Measurements from ENCODE around the gene KEAP1. TPM values are rescaled to one million over a fixed set of nuclear protein-coding genes. Genes with fewer than 3 reads are reported as not detected.

Gene KEAP1
- total and polyA plus RNA-seq, 9 of the 15 experiments (the other 6 are each of a cell fraction or from before 2014, with no cell fraction given) = 2.1 to 95.6 (median 64.3) TPM

- TF ChIP-seq, protein P1, sequence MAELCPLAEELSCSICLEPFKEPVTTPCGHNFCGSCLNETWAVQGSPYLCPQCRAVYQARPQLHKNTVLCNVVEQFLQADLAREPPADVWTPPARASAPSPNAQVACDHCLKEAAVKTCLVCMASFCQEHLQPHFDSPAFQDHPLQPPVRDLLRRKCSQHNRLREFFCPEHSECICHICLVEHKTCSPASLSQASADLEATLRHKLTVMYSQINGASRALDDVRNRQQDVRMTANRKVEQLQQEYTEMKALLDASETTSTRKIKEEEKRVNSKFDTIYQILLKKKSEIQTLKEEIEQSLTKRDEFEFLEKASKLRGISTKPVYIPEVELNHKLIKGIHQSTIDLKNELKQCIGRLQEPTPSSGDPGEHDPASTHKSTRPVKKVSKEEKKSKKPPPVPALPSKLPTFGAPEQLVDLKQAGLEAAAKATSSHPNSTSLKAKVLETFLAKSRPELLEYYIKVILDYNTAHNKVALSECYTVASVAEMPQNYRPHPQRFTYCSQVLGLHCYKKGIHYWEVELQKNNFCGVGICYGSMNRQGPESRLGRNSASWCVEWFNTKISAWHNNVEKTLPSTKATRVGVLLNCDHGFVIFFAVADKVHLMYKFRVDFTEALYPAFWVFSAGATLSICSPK (IDR thresholded peaks at IDR 0.05; ENCODE audit: borderline replicate concordance) = no peak
- TF ChIP-seq, protein P2, sequence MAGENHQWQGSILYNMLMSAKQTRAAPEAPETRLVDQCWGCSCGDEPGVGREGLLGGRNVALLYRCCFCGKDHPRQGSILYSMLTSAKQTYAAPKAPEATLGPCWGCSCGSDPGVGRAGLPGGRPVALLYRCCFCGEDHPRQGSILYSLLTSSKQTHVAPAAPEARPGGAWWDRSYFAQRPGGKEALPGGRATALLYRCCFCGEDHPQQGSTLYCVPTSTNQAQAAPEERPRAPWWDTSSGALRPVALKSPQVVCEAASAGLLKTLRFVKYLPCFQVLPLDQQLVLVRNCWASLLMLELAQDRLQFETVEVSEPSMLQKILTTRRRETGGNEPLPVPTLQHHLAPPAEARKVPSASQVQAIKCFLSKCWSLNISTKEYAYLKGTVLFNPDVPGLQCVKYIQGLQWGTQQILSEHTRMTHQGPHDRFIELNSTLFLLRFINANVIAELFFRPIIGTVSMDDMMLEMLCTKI (IDR thresholded peaks at IDR 0.05; ENCODE audit: partially characterized antibody) = no peak
- TF ChIP-seq ZC3H4 (CRISPR knock-in tag; IDR thresholded peaks at IDR 0.05; ENCODE audit: borderline replicate concordance) (peak; percentile 82), ATF3 (IDR thresholded peaks at IDR 0.05) (0 out of 2 replicates have a peak, but pooled peaks have one; percentile 28), ATF3 (CRISPR knock-in tag; conservative IDR thresholded peaks at IDR 0.05) (0 out of 2 replicates have a peak, but pooled peaks have one; percentile 49), TRIM24 (IDR thresholded peaks at IDR 0.05) (0 out of 4 replicates have a peak, but pooled peaks of 1 of the 2 experiments have one; percentile 11), RERE (CRISPR knock-in tag; IDR thresholded peaks at IDR 0.05; ENCODE audit: borderline replicate concordance) (peak; percentile 79; the same call in 1 of the 2 replicates), YBX1 (IDR thresholded peaks at IDR 0.05) (no peak)
- TF ChIP-seq, protein P3, sequence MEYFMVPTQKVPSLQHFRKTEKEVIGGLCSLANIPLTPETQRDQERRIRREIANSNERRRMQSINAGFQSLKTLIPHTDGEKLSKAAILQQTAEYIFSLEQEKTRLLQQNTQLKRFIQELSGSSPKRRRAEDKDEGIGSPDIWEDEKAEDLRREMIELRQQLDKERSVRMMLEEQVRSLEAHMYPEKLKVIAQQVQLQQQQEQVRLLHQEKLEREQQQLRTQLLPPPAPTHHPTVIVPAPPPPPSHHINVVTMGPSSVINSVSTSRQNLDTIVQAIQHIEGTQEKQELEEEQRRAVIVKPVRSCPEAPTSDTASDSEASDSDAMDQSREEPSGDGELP (CRISPR knock-in tag; IDR thresholded peaks at IDR 0.05; ENCODE audit: borderline replicate concordance) = peak; percentile 61
- TF ChIP-seq, protein P4, sequence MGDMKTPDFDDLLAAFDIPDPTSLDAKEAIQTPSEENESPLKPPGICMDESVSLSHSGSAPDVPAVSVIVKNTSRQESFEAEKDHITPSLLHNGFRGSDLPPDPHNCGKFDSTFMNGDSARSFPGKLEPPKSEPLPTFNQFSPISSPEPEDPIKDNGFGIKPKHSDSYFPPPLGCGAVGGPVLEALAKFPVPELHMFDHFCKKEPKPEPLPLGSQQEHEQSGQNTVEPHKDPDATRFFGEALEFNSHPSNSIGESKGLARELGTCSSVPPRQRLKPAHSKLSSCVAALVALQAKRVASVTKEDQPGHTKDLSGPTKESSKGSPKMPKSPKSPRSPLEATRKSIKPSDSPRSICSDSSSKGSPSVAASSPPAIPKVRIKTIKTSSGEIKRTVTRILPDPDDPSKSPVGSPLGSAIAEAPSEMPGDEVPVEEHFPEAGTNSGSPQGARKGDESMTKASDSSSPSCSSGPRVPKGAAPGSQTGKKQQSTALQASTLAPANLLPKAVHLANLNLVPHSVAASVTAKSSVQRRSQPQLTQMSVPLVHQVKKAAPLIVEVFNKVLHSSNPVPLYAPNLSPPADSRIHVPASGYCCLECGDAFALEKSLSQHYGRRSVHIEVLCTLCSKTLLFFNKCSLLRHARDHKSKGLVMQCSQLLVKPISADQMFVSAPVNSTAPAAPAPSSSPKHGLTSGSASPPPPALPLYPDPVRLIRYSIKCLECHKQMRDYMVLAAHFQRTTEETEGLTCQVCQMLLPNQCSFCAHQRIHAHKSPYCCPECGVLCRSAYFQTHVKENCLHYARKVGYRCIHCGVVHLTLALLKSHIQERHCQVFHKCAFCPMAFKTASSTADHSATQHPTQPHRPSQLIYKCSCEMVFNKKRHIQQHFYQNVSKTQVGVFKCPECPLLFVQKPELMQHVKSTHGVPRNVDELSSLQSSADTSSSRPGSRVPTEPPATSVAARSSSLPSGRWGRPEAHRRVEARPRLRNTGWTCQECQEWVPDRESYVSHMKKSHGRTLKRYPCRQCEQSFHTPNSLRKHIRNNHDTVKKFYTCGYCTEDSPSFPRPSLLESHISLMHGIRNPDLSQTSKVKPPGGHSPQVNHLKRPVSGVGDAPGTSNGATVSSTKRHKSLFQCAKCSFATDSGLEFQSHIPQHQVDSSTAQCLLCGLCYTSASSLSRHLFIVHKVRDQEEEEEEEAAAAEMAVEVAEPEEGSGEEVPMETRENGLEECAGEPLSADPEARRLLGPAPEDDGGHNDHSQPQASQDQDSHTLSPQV (IDR thresholded peaks at IDR 0.05) = peak; percentile 93
These were observed at the start of gene KEAP1 (continued) for GRCh38 chr19:10503002-10503789.

Measured in K562 (cell line).